Neural progenitor cell (in vitro differentiated cells): ENCODE results near the gene REC114. TPM values are rescaled to one million over a fixed set of nuclear protein-coding genes. Genes with fewer than 3 reads are reported as not detected.

Experiments used
- DNase-seq: peaks from one replicate; pipeline ENCODE4 v3.0.0-alpha.2; 2016; ENCODE audit warnings: low spot score
- H2AFZ ChIP-seq: fragments of 200-600 bp; sonication (generic); replicated peaks from 2 replicates; pipeline ENCODE4 v1.6.1; 2016; ENCODE audit warnings: antibody characterized with exemption
- H3F3A ChIP-seq: fragments of 200-600 bp; sonication (generic); 2 replicates; pipeline ENCODE4 v1.6.1; 2016; ENCODE audit warnings: antibody characterized with exemption, low read depth
- H3K27ac ChIP-seq: fragments of 200-600 bp; sonication (generic); 2 replicates; pipeline ENCODE4 v1.5.1; 2016; ENCODE audit warnings: mild to moderate bottlenecking
- H3K27me3 ChIP-seq: fragments of 200-600 bp; sonication (generic); 2 replicates; pipeline ENCODE4 v1.6.1; 2016; ENCODE audit warnings: mild to moderate bottlenecking, moderate library complexity
- H3K36me3 ChIP-seq: fragments of 200-600 bp; sonication (generic); 2 replicates; pipeline ENCODE4 v1.5.1; 2016
- H3K4me1 ChIP-seq: fragments of 200-600 bp; sonication (generic); 2 replicates; pipeline ENCODE4 v1.6.1; 2016; ENCODE audit warnings: mixed run types
- H3K4me2 ChIP-seq: fragments of 200-600 bp; sonication (generic); 2 replicates; pipeline ENCODE4 v1.6.1; 2016
- H3K4me3 ChIP-seq: fragments of 200-600 bp; sonication (generic); 2 replicates; pipeline ENCODE4 v1.5.1; 2016
- H3K79me2 ChIP-seq: fragments of 200-600 bp; sonication (generic); 2 replicates; pipeline ENCODE4 v1.6.1; 2016; ENCODE audit warnings: low read depth
- H3K9ac ChIP-seq: fragments of 200-600 bp; sonication (generic); 2 replicates; pipeline ENCODE4 v1.6.1; 2016
- H3K9me3 ChIP-seq: fragments of 200-600 bp; sonication (generic); 2 replicates; pipeline ENCODE4 v1.5.1; 2016; ENCODE audit warnings: low read depth
- H4K20me1 ChIP-seq: fragments of 200-600 bp; sonication (generic); 2 replicates; pipeline ENCODE4 v1.6.1; 2016; ENCODE audit warnings: low read depth
- H3K27ac Mint-ChIP-seq: 3 replicates; pipeline ENCODE4 v1.8.0; 2021; ENCODE audit warnings: mixed read lengths
- H3K27me3 Mint-ChIP-seq: 2 replicates; pipeline ENCODE4 v1.8.0; 2022; ENCODE audit warnings: low read depth, mild to moderate bottlenecking, inconsistent platforms, moderate library complexity, mixed read lengths; ENCODE audit not compliant: insufficient read depth
- H3K36me3 Mint-ChIP-seq: 3 replicates; pipeline ENCODE4 v1.8.0; 2021; ENCODE audit warnings: mixed read lengths
- H3K4me1 Mint-ChIP-seq: 3 replicates; pipeline ENCODE4 v1.8.0; 2021; ENCODE audit warnings: mixed read lengths
- H3K4me3 Mint-ChIP-seq: 3 replicates; pipeline ENCODE4 v1.8.0; 2021; ENCODE audit warnings: mild to moderate bottlenecking, moderate library complexity, mixed read lengths
- H3K9me3 Mint-ChIP-seq: 3 replicates; pipeline ENCODE4 v1.8.0; 2020; ENCODE audit warnings: mixed read lengths
- CTCF ChIP-seq: fragments of 200-600 bp; sonication (generic); IDR thresholded peaks from 2 replicates; pipeline ENCODE4 v1.5.1; 2017; ENCODE audit warnings: antibody characterized with exemption, mild to moderate bottlenecking
- EZH2 ChIP-seq: fragments of 200-600 bp; sonication (generic); IDR thresholded peaks from 2 replicates; pipeline ENCODE4 v1.6.1; 2017; ENCODE audit warnings: antibody characterized with exemption, mild to moderate bottlenecking, moderate library complexity
- EZH2phosphoT487 ChIP-seq: fragments of 200-600 bp; sonication (generic); IDR thresholded peaks from 2 replicates; pipeline ENCODE4 v1.6.1; 2017; ENCODE audit warnings: antibody characterized with exemption
- total RNA-seq: library from RNA; depleted of rRNA; stranded (reverse); fragments of >200 nt; gene quantifications from 2 replicates; pipeline ENCODE4 v1.2.3, GENCODE V29; 2015; ENCODE audit warnings: low replicate concordance

REC114 gene
- total RNA-seq, 1 donor from 2014 or later: not detected

GRCh38 chr15:73602992-73603391, 160.0 kb downstream of the REC114 start:
- H3K27ac ChIP-seq: peak overlapping the region; percentile 85
- Mint-ChIP-seq H3K27me3 (no peaks in the 10 kb centered on the region), H3K27ac (peak overlapping the region; percentile 3), H3K4me1 (peaks cover 21% of the 10 kb centered on the region), H3K36me3 (peaks cover 6% of the 10 kb centered on the region), H3K9me3 (peaks cover 2% of the 10 kb centered on the region), H3K4me3 (no peak overlapping the region)
- peaks cover 65% of the 10 kb centered on the region for H3K4me1 ChIP-seq
- H3K4me2 ChIP-seq: peak overlapping the region; percentile 72
- peaks cover 92% of the 10 kb centered on the region for H4K20me1 ChIP-seq
- H2AFZ ChIP-seq: no peak overlapping the region
- H3K9ac ChIP-seq: no peak overlapping the region
- no peaks in the 10 kb centered on the region for H3K36me3 ChIP-seq
- H3K9me3 ChIP-seq: no peaks in the 10 kb centered on the region
- no peaks in the 10 kb centered on the region for H3K27me3 ChIP-seq
- DNase-seq: no peak
- peaks cover 40% of the 10 kb centered on the region for H3F3A ChIP-seq
- no peak overlapping the region for H3K4me3 ChIP-seq
- peaks cover 100% of the 10 kb centered on the region for H3K79me2 ChIP-seq
- TF ChIP-seq EZH2 (no peak), CTCF (no peak), EZH2phosphoT487 (no peak)

GRCh38 chr15:73604477-73604876, 161.5 kb downstream of the REC114 start:
- Histone ChIP-seq H3K4me3 (no peak overlapping the region), H3F3A (peaks cover 39% of the 10 kb centered on the region), H3K9me3 (no peaks in the 10 kb centered on the region), H3K4me1 (peaks cover 56% of the 10 kb centered on the region), H3K36me3 (no peaks in the 10 kb centered on the region), H2AFZ (no peak overlapping the region), H3K79me2 (peaks cover 100% of the 10 kb centered on the region), H3K27me3 (no peaks in the 10 kb centered on the region), H3K9ac (no peak overlapping the region), H3K27ac (no peak overlapping the region), H3K4me2 (no peak overlapping the region), H4K20me1 (peaks cover 93% of the 10 kb centered on the region)
- Mint-ChIP-seq H3K4me3 (no peak overlapping the region), H3K27me3 (no peaks in the 10 kb centered on the region), H3K9me3 (peaks cover 2% of the 10 kb centered on the region), H3K36me3 (peaks cover 6% of the 10 kb centered on the region), H3K27ac (no peak overlapping the region), H3K4me1 (peaks cover 16% of the 10 kb centered on the region)
- no peak for DNase-seq
- TF ChIP-seq CTCF: no peak
- no peak for TF ChIP-seq EZH2
- no peak for TF ChIP-seq EZH2phosphoT487

- Histone ChIP-seq H2AFZ (no peak overlapping the region), H3K27me3 (no peaks in the 10 kb centered on the region), H3K79me2 (peaks cover 100% of the 10 kb centered on the region), H3K4me3 (no peak overlapping the region), H3K9ac (no peak overlapping the region), H3F3A (peaks cover 35% of the 10 kb centered on the region), H3K27ac (no peak overlapping the region), H4K20me1 (peaks cover 93% of the 10 kb centered on the region), H3K4me1 (peaks cover 53% of the 10 kb centered on the region), H3K9me3 (no peaks in the 10 kb centered on the region), H3K36me3 (no peaks in the 10 kb centered on the region), H3K4me2 (no peak overlapping the region)
- Mint-ChIP-seq H3K27ac (no peak overlapping the region), H3K4me1 (peaks cover 18% of the 10 kb centered on the region), H3K27me3 (no peaks in the 10 kb centered on the region), H3K4me3 (no peak overlapping the region), H3K36me3 (peaks cover 6% of the 10 kb centered on the region), H3K9me3 (peaks cover 2% of the 10 kb centered on the region)
- DNase-seq: no peak
- TF ChIP-seq EZH2phosphoT487: no peak
- TF ChIP-seq EZH2: no peak
- no peak for TF ChIP-seq CTCF
These were observed 162.9 kb downstream of the REC114 start for GRCh38 chr15:73605759-73606436.
